HepG2 (cell line): ENCODE results near the gene CCDC106. TPM values are rescaled to one million over a fixed set of nuclear protein-coding genes. Genes with fewer than 3 reads are reported as not detected.

Experiments
- ATAC-seq: fragments of 200-7000 bp; cut with Tn5 transposase; 3 replicates; pipeline ENCODE4 v1.9.1; 2020; ENCODE audit warnings: mild to moderate bottlenecking, moderate library complexity
- BruUV-seq: library from RNA; stranded (reverse); fragments of 400-500 nt; replicated peaks from 2 replicates; lab custom pipeline; 2021; lab: Mats Ljungman, UMichigan
- CTCF ChIA-PET: fragments of 300-600 bp; formaldehyde crosslinking; extraction: SDS; loops from one replicate; lab custom pipeline; 2021; ENCODE audit warnings: low total read pairs, inconsistent platforms, low intra/inter-chr PET ratio; lab: Yijun Ruan, JAX
- POLR2A ChIA-PET: fragments of 350-600 bp; sonication (Branson Sonifier 250); formaldehyde crosslinking; loops from one replicate; lab custom pipeline; 2020; ENCODE audit warnings: antibody characterized with exemption, inconsistent platforms; lab: Yijun Ruan, JAX
- DNase-seq: peaks from one replicate; pipeline ENCODE4 v3.0.0-alpha.2; 2015; ENCODE audit warnings: low spot score
- FAIRE-seq: peaks from 3 replicates; lab custom pipeline; 2011; peaks lifted over from hg19 to GRCh38; lab: Jason Lieb, UNC
- H2AFZ ChIP-seq: one replicate; pipeline ENCODE4 v1.6.1; 2011; ENCODE audit warnings: low read length, inconsistent platforms
- H3K27ac ChIP-seq: fragments of 300-600 bp; 3 replicates; pipeline ENCODE4 v1.8.0; 2011; ENCODE audit warnings: mixed run types, mild to moderate bottlenecking, mixed read lengths, low read length, inconsistent platforms; ENCODE audit not compliant: insufficient read depth; ENCODE audit errors: extremely low read length
- H3K27me3 ChIP-seq, 2 experiments: fragments of 200-600 bp in 1 of 2; 2 replicates in 1 of 2; 3 replicates in 1 of 2; pipeline versions ENCODE4 v1.6.0 to v1.8.0; 2011; ENCODE audit warnings: low read length in 2 of 2, mild to moderate bottlenecking in 2 of 2, moderate library complexity in 2 of 2, inconsistent platforms in 1 of 2; ENCODE audit not compliant: insufficient read depth in 2 of 2, control insufficient read depth in 1 of 2
- H3K36me3 ChIP-seq, 2 experiments: fragments of 200-600 bp in 1 of 2; replicated peaks in 1 of 2; 2 replicates in 1 of 2; 3 replicates in 1 of 2; pipeline versions ENCODE4 v1.5.1 to v1.8.0; 2011; ENCODE audit warnings: low read length in 2 of 2, inconsistent platforms in 1 of 2; ENCODE audit not compliant: insufficient read depth in 2 of 2, control insufficient read depth in 1 of 2
- H3K4me1 ChIP-seq: 2 replicates; pipeline ENCODE4 v1.5.1; 2012; ENCODE audit warnings: low read length, inconsistent platforms; ENCODE audit not compliant: insufficient read depth
- H3K4me2 ChIP-seq: 2 replicates; pipeline ENCODE4 v1.6.0; 2011; ENCODE audit warnings: low read depth, low read length, inconsistent platforms
- H3K4me3 ChIP-seq, 3 experiments: fragments of 200-600 bp in 1 of 3; sonication (generic), shearing (Covaris generic) in 1 of 3; replicated peaks in 1 of 3; 2 replicates each; pipeline ENCODE4 v1.5.1; 2011 to 2016; ENCODE audit warnings: low read length in 3 of 3, inconsistent platforms in 2 of 3, low read depth in 2 of 3, mild to moderate bottlenecking in 2 of 3, control low read depth in 1 of 3, mixed read lengths in 1 of 3; ENCODE audit not compliant: insufficient read depth in 1 of 3
- H3K79me2 ChIP-seq: one replicate; pipeline ENCODE4 v1.6.1; 2011; ENCODE audit warnings: low read length, inconsistent platforms; ENCODE audit not compliant: insufficient read depth
- H3K9ac ChIP-seq: 2 replicates; pipeline ENCODE4 v1.6.0; 2011; ENCODE audit warnings: mild to moderate bottlenecking, low read depth, low read length, inconsistent platforms; ENCODE audit not compliant: insufficient read depth
- H3K9me3 ChIP-seq: 2 replicates; pipeline ENCODE4 v1.5.1; 2012; ENCODE audit warnings: mild to moderate bottlenecking, low read length
- H4K20me1 ChIP-seq: 2 replicates; pipeline ENCODE4 v1.6.0; 2011; ENCODE audit warnings: inconsistent platforms, mild to moderate bottlenecking, low read length, moderate library complexity; ENCODE audit not compliant: insufficient read depth
- BORCS8-MEF2B ChIP-seq: sonication (generic); formaldehyde crosslinking; IDR thresholded peaks from 2 replicates; pipeline ENCODE4 v1.8.0; 2022; ENCODE audit warnings: mild to moderate bottlenecking, missing genetic modification reagents
- EED ChIP-seq: sonication (generic); formaldehyde crosslinking; IDR thresholded peaks from 2 replicates; pipeline ENCODE4 v1.5.0; 2020; ENCODE audit warnings: mild to moderate bottlenecking, missing genetic modification reagents
- LRRFIP1 ChIP-seq: sonication (generic); formaldehyde crosslinking; conservative IDR thresholded peaks from 2 replicates; pipeline ENCODE4 v1.4.0; 2020; ENCODE audit warnings: missing genetic modification reagents
- MED13 ChIP-seq: sonication (generic); formaldehyde crosslinking; IDR thresholded peaks from 2 replicates; pipeline ENCODE4 v1.5.0; 2020; ENCODE audit warnings: missing genetic modification reagents
- MIER2 ChIP-seq: IDR thresholded peaks from 2 replicates; pipeline ENCODE4 v1.6.1; 2016; ENCODE audit warnings: missing biosample characterization, missing genetic modification reagents
- TEAD2 ChIP-seq: sonication (generic); formaldehyde crosslinking; IDR thresholded peaks from 2 replicates; pipeline ENCODE4 v1.9.0; 2021; ENCODE audit warnings: missing genetic modification reagents
- ZNF30 ChIP-seq: sonication (generic); formaldehyde crosslinking; IDR thresholded peaks from 2 replicates; pipeline ENCODE4 v1.5.0; 2020; ENCODE audit warnings: mild to moderate bottlenecking, missing genetic modification reagents
- ZNF432 ChIP-seq: sonication (generic); formaldehyde crosslinking; IDR thresholded peaks from 2 replicates; pipeline ENCODE4 v1.5.0; 2020; ENCODE audit warnings: missing genetic modification reagents, mild to moderate bottlenecking, borderline replicate concordance
- ZNF549 ChIP-seq: sonication (generic); formaldehyde crosslinking; IDR thresholded peaks from 2 replicates; pipeline ENCODE4 v1.5.0; 2020; ENCODE audit warnings: missing genetic modification reagents
- ZNF629 ChIP-seq: sonication (generic); formaldehyde crosslinking; conservative IDR thresholded peaks from 2 replicates; pipeline ENCODE4 v1.5.0; 2020; ENCODE audit warnings: missing genetic modification reagents
- WGBS: methylation state at CpG from one replicate; pipeline ENCODE4 v1.1.6; 2017; ENCODE audit warnings: low lambda C conversion rate; 5-methylcytosine and 5-hydroxymethylcytosine counted together
- in situ Hi-C: cut with HindIII; loops from 2 replicates; pipeline ENCODE4 v1.10.0; 2017; ENCODE audit warnings: low pct_unique_long_range_greater_than_20kb; ENCODE audit not compliant: extremely low pct_ligation_motif_present
- intact Hi-C: fragments of 100-400 bp; cut with micrococcal nuclease; formaldehyde crosslinking; loops from one replicate; pipeline ENCODE4 v1.10.0; 2022; ENCODE audit not compliant: unreplicated experiment
- polyA plus RNA-seq, 8 experiments: library from polyadenylated mRNA; depleted of rRNA in 3 of 8; stranded (reverse) in 7 of 8; unstranded in 1 of 8; fragments of >200 nt; fragmentation: Illumina TruSeq in 4 of 8; extraction: Trizol in 4 of 8; gene quantifications; 2 replicates each; pipeline versions ENCODE4 v1.2.1 to v1.2.3, GENCODE V29; 2011 to 2016; ENCODE audit warnings: low read depth in 4 of 8, missing spikeins in 1 of 8, mixed read lengths in 1 of 8; ENCODE audit not compliant: insufficient read depth in 1 of 8
- total RNA-seq, 5 experiments: library from RNA; depleted of rRNA; stranded (reverse); fragments of >200 nt; fragmentation: Illumina TruSeq; extraction: Trizol; gene quantifications; 2 replicates each; pipeline ENCODE4 v1.2.3, GENCODE V29; 2016; ENCODE audit warnings: low read depth in 1 of 5
- TF ChIP-seq, protein P1 (sequence below): sonication (generic); formaldehyde crosslinking; IDR thresholded peaks from 2 replicates; pipeline ENCODE4 v1.9.0; 2021; ENCODE audit warnings: missing genetic modification reagents, borderline replicate concordance
- TF ChIP-seq, protein P2 (sequence below): sonication (generic); formaldehyde crosslinking; IDR thresholded peaks from 2 replicates; pipeline ENCODE4 v1.8.1; 2023; ENCODE audit warnings: mild to moderate bottlenecking, moderate library complexity, missing genetic modification reagents

CCDC106 gene
- total and polyA plus RNA-seq, 2 of the 13 experiments (the other 11 are each of a cell fraction or from before 2014, with no cell fraction given): 4.7 to 8.8 TPM

GRCh38 chr19:55611300-55611982 lies 36.6 kb upstream of the CCDC106 start:
- Histone ChIP-seq H3K27me3 (no peaks in the 10 kb centered on the region; a peak in 1 of 5 replicates), H3K4me1 (peaks cover 15% of the 10 kb centered on the region), H3K79me2 (peaks cover 12% of the 10 kb centered on the region), H4K20me1 (no peaks in the 10 kb centered on the region), H3K4me2 (no peak overlapping the region), H3K4me3 (no peak overlapping the region), H3K27ac (no peak overlapping the region), H3K9me3 (no peaks in the 10 kb centered on the region), H3K36me3 (peaks cover 1 to 3% of the 10 kb centered on the region in 2 experiments; a peak in 1 of 5 replicates), H2AFZ (no peak overlapping the region), H3K9ac (no peak overlapping the region)
- BruUV-seq: no TSS peak
- DNase-seq (no peak), FAIRE-seq (no peak), ATAC-seq (no peak)
- intact Hi-C loops: no loop called here
- ChIA-PET CTCF (no interaction called here), POLR2A (no interaction called here)
- in situ Hi-C loops: no loop called here
- TF ChIP-seq ZNF629 (no peak), ZNF549 (CRISPR knock-in tag) (no peak), MIER2 (CRISPR knock-in tag) (no peak), TEAD2 (no peak), MED13 (no peak), BORCS8-MEF2B (no peak), LRRFIP1 (CRISPR knock-in tag) (no peak), ZNF30 (no peak), ZNF432 (CRISPR knock-in tag) (no peak), EED (CRISPR knock-in tag) (no peak)
- TF ChIP-seq, protein P1, sequence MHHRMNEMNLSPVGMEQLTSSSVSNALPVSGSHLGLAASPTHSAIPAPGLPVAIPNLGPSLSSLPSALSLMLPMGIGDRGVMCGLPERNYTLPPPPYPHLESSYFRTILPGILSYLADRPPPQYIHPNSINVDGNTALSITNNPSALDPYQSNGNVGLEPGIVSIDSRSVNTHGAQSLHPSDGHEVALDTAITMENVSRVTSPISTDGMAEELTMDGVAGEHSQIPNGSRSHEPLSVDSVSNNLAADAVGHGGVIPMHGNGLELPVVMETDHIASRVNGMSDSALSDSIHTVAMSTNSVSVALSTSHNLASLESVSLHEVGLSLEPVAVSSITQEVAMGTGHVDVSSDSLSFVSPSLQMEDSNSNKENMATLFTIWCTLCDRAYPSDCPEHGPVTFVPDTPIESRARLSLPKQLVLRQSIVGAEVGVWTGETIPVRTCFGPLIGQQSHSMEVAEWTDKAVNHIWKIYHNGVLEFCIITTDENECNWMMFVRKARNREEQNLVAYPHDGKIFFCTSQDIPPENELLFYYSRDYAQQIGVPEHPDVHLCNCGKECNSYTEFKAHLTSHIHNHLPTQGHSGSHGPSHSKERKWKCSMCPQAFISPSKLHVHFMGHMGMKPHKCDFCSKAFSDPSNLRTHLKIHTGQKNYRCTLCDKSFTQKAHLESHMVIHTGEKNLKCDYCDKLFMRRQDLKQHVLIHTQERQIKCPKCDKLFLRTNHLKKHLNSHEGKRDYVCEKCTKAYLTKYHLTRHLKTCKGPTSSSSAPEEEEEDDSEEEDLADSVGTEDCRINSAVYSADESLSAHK (CRISPR knock-in tag): no peak
- TF ChIP-seq, protein P2, sequence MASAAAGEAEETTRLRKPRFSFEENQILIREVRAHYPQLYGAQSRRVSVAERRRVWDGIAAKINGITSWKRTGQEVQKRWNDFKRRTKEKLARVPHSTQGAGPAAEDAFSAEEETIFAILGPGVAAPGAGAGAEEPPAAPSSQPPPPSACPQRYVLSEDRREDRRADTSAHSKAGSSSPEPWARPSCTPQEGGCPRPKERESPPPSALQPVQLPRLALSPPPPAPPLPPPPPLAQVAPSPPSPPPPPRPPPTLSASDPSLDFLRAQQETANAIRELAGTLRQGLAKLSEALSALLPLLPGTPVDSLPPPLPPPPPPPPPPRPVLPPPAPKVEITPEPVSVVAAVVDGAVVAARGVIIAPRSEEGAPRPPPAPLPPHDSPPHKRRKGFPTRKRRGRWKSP (CRISPR knock-in tag): no peak
- 85% methylated on average over 15 of the region's 15 CpGs for WGBS
